Measurements from ENCODE around the gene SIRT4.
"Not testable (repeated sequence)": the region's sequence is repeated elsewhere in the genome, so short reads cannot be mapped to it uniquely, and the experiment has no call there.

Gene SIRT4

GRCh38 chr12:120301962-120302815 lies at the start of gene SIRT4:
Gene SIRT4 (plus strand): TSS chr12:120302321. CDS start chr12:120303562, 1,241 bp downstream.
- peak; percentile 68 to 76 for DNase-seq (ENCODE audit: low read depth in 1 of 2, low spot score in 1 of 2)

GRCh38 chr12:120253313-120253712 lies 48.8 kb upstream of the SIRT4 start:
- not testable (repeated sequence) for DNase-seq (ENCODE audit: low read depth in 1 of 2, low spot score in 1 of 2)

GRCh38 chr12:120254809-120255208 lies 47.3 kb upstream of the SIRT4 start:
- DNase-seq (ENCODE audit: low read depth in 1 of 2, low spot score in 1 of 2): no peak

DNA sequence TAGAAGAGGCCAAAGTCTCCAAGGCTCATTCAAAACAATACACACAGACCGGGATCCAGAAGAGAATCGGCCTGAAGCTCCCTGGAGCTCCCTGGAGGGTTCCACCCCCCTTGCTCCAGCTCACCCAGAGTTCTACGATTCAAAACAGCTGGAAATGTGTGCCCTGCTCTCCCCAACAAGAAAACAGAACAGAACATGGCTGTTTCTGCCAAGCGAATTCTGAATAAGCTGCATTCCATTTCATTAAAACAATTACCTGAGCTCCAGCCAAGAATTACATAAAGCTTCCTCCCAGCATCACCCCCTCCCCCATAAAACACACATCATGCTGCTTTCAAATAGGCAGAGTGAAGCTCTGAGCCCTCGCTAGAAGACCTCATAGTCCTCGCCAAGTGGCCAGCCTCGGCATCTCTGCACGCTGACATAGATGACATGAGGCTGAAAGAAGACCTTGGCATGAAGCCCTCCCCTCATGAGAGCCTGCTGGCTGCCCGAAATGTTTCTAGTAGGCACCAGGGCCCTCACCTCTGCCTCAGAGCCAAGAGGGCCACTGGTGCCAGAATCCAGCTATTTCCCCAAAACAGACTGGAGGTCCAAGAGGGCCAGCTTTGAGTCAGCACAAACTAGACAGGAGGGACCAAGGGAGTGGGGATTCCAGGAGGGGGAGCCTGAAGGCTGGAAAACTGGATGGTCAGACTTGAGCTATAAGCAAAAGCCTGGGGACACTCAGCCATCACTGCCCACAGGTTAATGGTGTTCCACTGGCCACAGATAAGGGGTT lies 44.9 kb upstream of the SIRT4 start:
- DNase-seq (ENCODE audit: low read depth in 1 of 2, low spot score in 1 of 2): no peak

- DNase-seq (ENCODE audit: low read depth in 1 of 2, low spot score in 1 of 2): no peak
Measured at GRCh38 chr12:120258323-120258896, 43.7 kb upstream of the SIRT4 start.

GRCh38 chr12:120259418-120260202 lies 42.5 kb upstream of the SIRT4 start:
- no peak for DNase-seq (ENCODE audit: low read depth in 1 of 2, low spot score in 1 of 2)

GRCh38 chr12:120260607-120261006 lies 41.5 kb upstream of the SIRT4 start:
- DNase-seq (ENCODE audit: low read depth in 1 of 2, low spot score in 1 of 2): no peak

- DNase-seq (ENCODE audit: low read depth in 1 of 2, low spot score in 1 of 2): no peak
Measured at GRCh38 chr12:120261951-120262851, 39.9 kb upstream of the SIRT4 start.

- no peak for DNase-seq (ENCODE audit: low read depth in 1 of 2, low spot score in 1 of 2)
Measured at GRCh38 chr12:120262852-120263747, 39.0 kb upstream of the SIRT4 start.

DNA sequence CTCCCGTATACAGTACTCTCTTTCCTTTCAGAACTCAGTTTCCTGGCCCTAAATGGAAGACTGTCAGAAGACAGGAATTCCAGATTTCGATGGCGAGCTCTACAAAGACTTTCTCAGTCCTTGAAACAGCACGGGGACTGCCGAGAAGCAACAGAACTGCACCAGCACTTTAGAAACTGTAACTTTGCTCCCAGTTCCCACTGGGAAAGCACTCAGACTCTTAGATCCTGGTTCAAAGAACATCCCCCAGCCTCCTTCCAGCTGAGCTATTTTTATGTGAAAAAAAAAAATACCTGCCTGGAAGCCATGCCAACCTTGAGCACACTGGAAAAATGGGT lies 38.4 kb upstream of the SIRT4 start:
- DNase-seq (ENCODE audit: low read depth in 1 of 2, low spot score in 1 of 2): no peak

GRCh38 chr12:120264086-120264903 lies 37.8 kb upstream of the SIRT4 start:
- DNase-seq (ENCODE audit: low read depth in 1 of 2, low spot score in 1 of 2): no peak

- DNase-seq (ENCODE audit: low read depth in 1 of 2, low spot score in 1 of 2): no peak
Measured at GRCh38 chr12:120264904-120265472, 37.1 kb upstream of the SIRT4 start.

DNA sequence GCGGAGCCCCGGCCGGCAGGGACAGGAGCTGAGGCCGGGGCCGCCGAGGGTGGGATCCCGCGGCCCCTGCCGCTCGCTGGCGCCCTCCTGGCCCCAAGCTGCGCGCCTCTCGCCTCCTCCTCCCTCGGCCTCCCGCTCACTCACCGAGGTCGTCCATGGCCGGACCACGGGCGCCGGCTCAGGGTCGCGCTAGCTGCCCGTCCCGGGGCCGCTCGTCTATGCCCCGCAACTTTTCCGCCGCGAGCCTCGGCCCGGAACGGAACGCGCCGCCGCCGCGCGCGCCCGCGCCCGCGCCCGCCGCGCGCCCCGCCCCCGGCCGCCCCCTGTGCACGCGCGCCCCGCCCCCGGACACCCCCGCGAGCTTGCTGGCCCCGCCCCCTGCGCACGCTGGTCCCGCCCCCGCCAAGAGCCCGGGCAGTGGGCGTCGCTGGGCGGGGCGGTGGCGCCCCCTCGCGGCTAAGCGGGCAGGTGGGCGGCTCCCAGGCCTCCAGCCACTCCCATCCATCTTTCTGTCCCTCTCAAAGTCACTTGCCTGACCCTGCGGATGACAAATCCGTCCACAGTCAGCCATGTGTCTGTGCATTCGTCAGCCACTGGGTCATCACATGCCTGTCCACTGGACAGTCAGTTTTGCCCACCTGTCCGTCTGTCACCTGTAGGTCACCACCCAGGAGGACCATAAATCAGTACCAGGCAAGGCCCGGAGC lies 36.5 kb upstream of the SIRT4 start, which contains the start of gene PXN:
Gene PXN (minus strand): TSS at position 258 of the 707 bp plus-strand sequence. CDS start 101 bp downstream, at position 157.
- DNase-seq (ENCODE audit: low read depth in 1 of 2, low spot score in 1 of 2): peak; percentile 88 to 93

GRCh38 chr12:120266180-120266870 lies 35.8 kb upstream of the SIRT4 start:
- DNase-seq (ENCODE audit: low read depth in 1 of 2, low spot score in 1 of 2): no peak

DNA sequence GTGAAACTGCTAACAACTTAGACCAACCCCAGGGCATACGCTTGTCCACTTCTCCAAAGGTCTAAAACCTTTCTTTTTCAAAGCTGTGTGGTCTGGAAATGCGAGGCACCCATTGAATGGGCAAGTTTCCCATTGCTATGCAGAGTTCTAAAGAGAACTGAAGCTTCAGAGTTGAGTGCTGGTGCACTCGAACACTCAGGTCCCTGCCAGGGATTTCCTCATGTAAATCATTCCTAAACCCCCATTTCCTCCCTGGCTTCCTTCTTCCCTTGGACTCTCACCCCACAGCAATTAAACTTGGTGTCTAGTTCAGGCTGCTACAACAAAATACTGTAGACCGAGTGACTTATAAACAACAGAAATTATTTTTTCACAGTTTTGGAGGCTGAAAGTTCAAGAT lies 34.4 kb upstream of the SIRT4 start:
- DNase-seq (ENCODE audit: low read depth in 1 of 2, low spot score in 1 of 2): no peak

GRCh38 chr12:120276734-120277133 lies 25.4 kb upstream of the SIRT4 start:
- no peak for DNase-seq (ENCODE audit: low read depth in 1 of 2, low spot score in 1 of 2)

Data from activated T-helper 1 cell treated with anti-CD3 and anti-CD28 coated beads, Interleukin-2, amount 50 U/mL, for 16 hours (primary cell).